Smooth muscle cell (in vitro differentiated cells): ENCODE measurements around the gene PRTN3. TPM values are rescaled to one million over a fixed set of nuclear protein-coding genes. Genes with fewer than 3 reads are reported as not detected.
A peak's percentile ranks its signal among the peaks of the same experiment; 100 is the strongest.

Experiments used
- DNase-seq: peaks from one replicate; lab custom pipeline; 2025; ENCODE audit not compliant: unreplicated experiment; lab: John Stamatoyannopoulos, UW
- H2AFZ ChIP-seq: fragments of 200-600 bp; sonication (generic); 2 replicates; pipeline ENCODE4 v1.6.0; 2016; ENCODE audit warnings: antibody characterized with exemption, low read depth, mild to moderate bottlenecking
- H3F3A ChIP-seq: fragments of 200-600 bp; sonication (generic); 2 replicates; pipeline ENCODE4 v1.6.0; 2017; ENCODE audit warnings: antibody characterized with exemption, low read depth
- H3K27ac ChIP-seq: fragments of 200-600 bp; sonication (generic); 2 replicates; pipeline ENCODE4 v1.5.1; 2016; ENCODE audit warnings: low read depth, mild to moderate bottlenecking
- H3K27me3 ChIP-seq: fragments of 200-600 bp; sonication (generic); 2 replicates; pipeline ENCODE4 v1.6.1; 2016; ENCODE audit warnings: low read depth, mild to moderate bottlenecking
- H3K36me3 ChIP-seq: fragments of 200-600 bp; sonication (generic); 2 replicates; pipeline ENCODE4 v1.5.1; 2016; ENCODE audit warnings: low read depth
- H3K4me1 ChIP-seq: fragments of 200-600 bp; sonication (generic); 2 replicates; pipeline ENCODE4 v1.5.1; 2016; ENCODE audit warnings: low read depth
- H3K4me2 ChIP-seq: fragments of 200-600 bp; sonication (generic); 2 replicates; pipeline ENCODE4 v1.6.0; 2016; ENCODE audit warnings: mild to moderate bottlenecking
- H3K4me3 ChIP-seq: fragments of 200-600 bp; sonication (generic); 2 replicates; pipeline ENCODE4 v1.5.1; 2016; ENCODE audit warnings: mild to moderate bottlenecking
- H3K79me2 ChIP-seq: fragments of 200-600 bp; sonication (generic); 2 replicates; pipeline ENCODE4 v1.6.0; 2016; ENCODE audit warnings: low read depth, mild to moderate bottlenecking
- H3K9ac ChIP-seq: fragments of 200-600 bp; sonication (generic); 2 replicates; pipeline ENCODE4 v1.6.0; 2016; ENCODE audit warnings: low read depth
- H3K9me3 ChIP-seq: fragments of 200-600 bp; sonication (generic); replicated peaks from 2 replicates; pipeline ENCODE4 v1.5.1; 2016; ENCODE audit warnings: low read depth
- H4K20me1 ChIP-seq: fragments of 200-600 bp; sonication (generic); 2 replicates; pipeline ENCODE4 v1.6.0; 2016; ENCODE audit warnings: low read depth
- CTCF ChIP-seq: fragments of 200-600 bp; sonication (generic); IDR thresholded peaks from 2 replicates; pipeline ENCODE4 v1.5.1; 2017; ENCODE audit warnings: borderline replicate concordance, mild to moderate bottlenecking, antibody characterized with exemption; ENCODE audit not compliant: insufficient read depth, poor library complexity, severe bottlenecking
- WGBS: methylation state at CpG from one replicate; pipeline ENCODE4 v1.1.7; 2016; ENCODE audit warnings: low lambda C conversion rate; 5-methylcytosine and 5-hydroxymethylcytosine counted together
- microRNA counts: library from miRNA; unstranded; fragments of <30 nt; microRNA quantifications from one replicate; lab custom pipeline; 2016
- microRNA-seq: library from miRNA; unstranded; fragments of <30 nt; microRNA quantifications from one replicate; pipeline ENCODE4, GENCODE V29; 2016; ENCODE audit warnings: borderline number of aligned reads
- polyA plus RNA-seq: library from polyadenylated mRNA; unstranded; fragments of >200 nt; fragmentation: Nextera tagmentation; extraction: Ambion mirVana; gene quantifications from 2 replicates; pipeline ENCODE4 v1.2.1, GENCODE V29; 2016
- small RNA-seq: library from RNA; depleted of rRNA; stranded (forward); fragments of <200 nt; gene quantifications from one replicate; pipeline ENCODE3, GENCODE V24; 2014
- total RNA-seq: library from RNA; depleted of rRNA; stranded (reverse); fragments of >200 nt; gene quantifications from 2 replicates; pipeline ENCODE4 v1.2.3, GENCODE V29; 2014

Gene PRTN3
- total and polyA plus RNA-seq, 2 experiments from 2014 or later: not detected

GRCh38 chr19:897442-898039 lies 56.7 kb downstream of the PRTN3 start:
- H2AFZ ChIP-seq: no peak overlapping the region
- H3K79me2 ChIP-seq: peaks cover 3% of the 10 kb centered on the region
- H3K4me3 ChIP-seq: no peak overlapping the region
- H3K9me3 ChIP-seq: no peaks in the 10 kb centered on the region
- TF ChIP-seq CTCF: no peak
- no peak overlapping the region for H3K9ac ChIP-seq
- H3F3A ChIP-seq: peaks cover 5% of the 10 kb centered on the region
- no peak overlapping the region for H3K4me2 ChIP-seq
- no peak overlapping the region for H3K27ac ChIP-seq
- H3K27me3 ChIP-seq: no peaks in the 10 kb centered on the region
- WGBS: 93% methylated on average over 26 of the region's 26 CpGs
- no peaks in the 10 kb centered on the region for H3K4me1 ChIP-seq
- H4K20me1 ChIP-seq: peaks cover 38% of the 10 kb centered on the region
- DNase-seq: no peak
- no peaks in the 10 kb centered on the region for H3K36me3 ChIP-seq

MicroRNAs encoded within 50 kb of the gene (microRNA counts, 767-probe panel; counts per million panel counts)
- microRNA hsa-miR-3187-3p (lab: Ali Mortazavi, UCI): 183 counts per million

Small RNA genes within 50 kb of the gene (microRNA-seq; reads per million reads assigned to microRNA genes)
- 34.5 reads per million, percentile 41 among the genes with 10 or more reads in this experiment for gene MIR3187
- 4.7 reads per million for gene MIR4745

Small RNA genes within 50 kb of the gene (small RNA-seq; reads per million reads assigned to genes)
- gene MIR3187: not detected
- 0.32 reads per million, percentile 7 among the genes with 10 or more reads in this experiment for gene RNU6-9

Other genes starting within 250 kb of the PRTN3 start
- gene POLRMT, start 207.5 kb upstream of the PRTN3 start, total RNA-seq: 15.2 and 23.8 TPM in 2 replicates
- 65.3 and 74.2 TPM in 2 replicates for gene POLRMT, start 207.5 kb upstream of the PRTN3 start, polyA plus RNA-seq
- not detected in 2 replicates for gene FGF22, start 201.1 kb upstream of the PRTN3 start, total RNA-seq
- 0.18 TPM in 2 replicates for gene FGF22, start 201.1 kb upstream of the PRTN3 start, polyA plus RNA-seq
- 19.8 and 24.6 TPM in 2 replicates for gene RNF126, start 177.8 kb upstream of the PRTN3 start, total RNA-seq
- gene RNF126, start 177.8 kb upstream of the PRTN3 start, polyA plus RNA-seq: 55.7 and 60.4 TPM in 2 replicates
- 117 and 132 TPM in 2 replicates for gene FSTL3, start 164.6 kb upstream of the PRTN3 start, total RNA-seq
- 153 and 172 TPM in 2 replicates for gene FSTL3, start 164.6 kb upstream of the PRTN3 start, polyA plus RNA-seq
- gene PRSS57, start 145.5 kb upstream of the PRTN3 start, total RNA-seq: not detected in 2 replicates
- not detected in 2 replicates for gene PRSS57, start 145.5 kb upstream of the PRTN3 start, polyA plus RNA-seq
- gene PALM, start 132.1 kb upstream of the PRTN3 start, total RNA-seq: 11.1 and 17.1 TPM in 2 replicates
- gene PALM, start 132.1 kb upstream of the PRTN3 start, polyA plus RNA-seq: 16.6 and 21.3 TPM in 2 replicates
- gene MISP, start 89.9 kb upstream of the PRTN3 start, total RNA-seq: 1.7 and 10.2 TPM in 2 replicates
- 1.2 and 8.0 TPM in 2 replicates for gene MISP, start 89.9 kb upstream of the PRTN3 start, polyA plus RNA-seq
- 123 and 167 TPM in 2 replicates for gene PTBP1, start 43.5 kb upstream of the PRTN3 start, total RNA-seq
- 226 and 238 TPM in 2 replicates for gene PTBP1, start 43.5 kb upstream of the PRTN3 start, polyA plus RNA-seq
- 6.5 and 10.7 TPM in 2 replicates for gene PLPPR3, start 19.0 kb upstream of the PRTN3 start, total RNA-seq
- 13.7 and 14.7 TPM in 2 replicates for gene PLPPR3, start 19.0 kb upstream of the PRTN3 start, polyA plus RNA-seq
- 0.45 and 8.0 TPM in 2 replicates for gene AZU1, start 13.2 kb upstream of the PRTN3 start, total RNA-seq
- 0.32 and 2.2 TPM in 2 replicates for gene AZU1, start 13.2 kb upstream of the PRTN3 start, polyA plus RNA-seq
- not detected in 2 replicates for gene ELANE, start 11.3 kb downstream of the PRTN3 start, total RNA-seq
- not detected in 2 replicates for gene ELANE, start 11.3 kb downstream of the PRTN3 start, polyA plus RNA-seq
- gene CFD, start 18.7 kb downstream of the PRTN3 start, total RNA-seq: not detected in 2 replicates
- 0.34 and 1.9 TPM in 2 replicates for gene CFD, start 18.7 kb downstream of the PRTN3 start, polyA plus RNA-seq
- 19.0 and 25.2 TPM in 2 replicates for gene MED16, start 52.2 kb downstream of the PRTN3 start, total RNA-seq
- gene MED16, start 52.2 kb downstream of the PRTN3 start, polyA plus RNA-seq: 86.8 and 87.1 TPM in 2 replicates
- gene RNU6-9, start 52.5 kb downstream of the PRTN3 start, total RNA-seq: not detected in 2 replicates
- gene RNU6-9, start 52.5 kb downstream of the PRTN3 start, polyA plus RNA-seq: not detected in 2 replicates
- gene R3HDM4, start 72.2 kb downstream of the PRTN3 start, total RNA-seq: 25.9 and 42.3 TPM in 2 replicates
- gene R3HDM4, start 72.2 kb downstream of the PRTN3 start, polyA plus RNA-seq: 69.4 and 70.5 TPM in 2 replicates
- 0.27 TPM in 1 of 2 replicates, not detected in the other for gene KISS1R, start 76.3 kb downstream of the PRTN3 start, total RNA-seq
- 0.61 and 1.4 TPM in 2 replicates for gene KISS1R, start 76.3 kb downstream of the PRTN3 start, polyA plus RNA-seq
- 50.3 TPM in 2 replicates for gene ARID3A, start 85.0 kb downstream of the PRTN3 start, total RNA-seq
- gene ARID3A, start 85.0 kb downstream of the PRTN3 start, polyA plus RNA-seq: 45.7 and 75.2 TPM in 2 replicates
- gene WDR18, start 143.3 kb downstream of the PRTN3 start, total RNA-seq: 33.8 and 69.4 TPM in 2 replicates
- gene WDR18, start 143.3 kb downstream of the PRTN3 start, polyA plus RNA-seq: 153 and 160 TPM in 2 replicates
- gene GRIN3B, start 159.4 kb downstream of the PRTN3 start, total RNA-seq: 1.2 and 12.6 TPM in 2 replicates
- 1.2 and 3.6 TPM in 2 replicates for gene GRIN3B, start 159.4 kb downstream of the PRTN3 start, polyA plus RNA-seq
- 112 and 133 TPM in 2 replicates for gene TMEM259, start 180.1 kb downstream of the PRTN3 start, total RNA-seq
- gene TMEM259, start 180.1 kb downstream of the PRTN3 start, polyA plus RNA-seq: 232 and 301 TPM in 2 replicates
- gene RNU6-2, start 180.5 kb downstream of the PRTN3 start, total RNA-seq: not detected in 2 replicates
- not detected in 2 replicates for gene RNU6-2, start 180.5 kb downstream of the PRTN3 start, polyA plus RNA-seq
- gene CNN2, start 185.6 kb downstream of the PRTN3 start, total RNA-seq: 150 and 155 TPM in 2 replicates
- 392 and 404 TPM in 2 replicates for gene CNN2, start 185.6 kb downstream of the PRTN3 start, polyA plus RNA-seq
- gene ABCA7, start 199.1 kb downstream of the PRTN3 start, total RNA-seq: 4.1 and 5.0 TPM in 2 replicates
- 11.8 and 26.5 TPM in 2 replicates for gene ABCA7, start 199.1 kb downstream of the PRTN3 start, polyA plus RNA-seq
- 4.4 and 8.7 TPM in 2 replicates for gene ARHGAP45, start 226.2 kb downstream of the PRTN3 start, total RNA-seq
- gene ARHGAP45, start 226.2 kb downstream of the PRTN3 start, polyA plus RNA-seq: 8.0 and 13.9 TPM in 2 replicates